NCI-H82 (cell line): ENCODE data around the gene OR2L8.

Source experiments
- DNase-seq: peaks from one replicate; lab custom pipeline; 2025; lab: John Stamatoyannopoulos, UW

Gene OR2L8

GRCh38 chr1:247992986-247993385 is 44.3 kb downstream of the OR2L8 start:
- DNase-seq, result no peak

- no peak for DNase-seq
These were observed 50.2 kb downstream of the OR2L8 start for GRCh38 chr1:247998811-247999210.
